Stimulated activated CD8-positive, alpha-beta memory T cell treated with anti-CD3 and anti-CD28 coated beads, Interleukin-7, amount 100 ng/mL, for 4 hours (primary cell): ENCODE results near the gene GPRIN3.

Experiments used
- DNase-seq, 2 donors: peaks; one replicate each; pipeline ENCODE4 v3.0.0-alpha.2; 2020; ENCODE audit warnings: low read depth in 2 of 2

GPRIN3 gene

DNA sequence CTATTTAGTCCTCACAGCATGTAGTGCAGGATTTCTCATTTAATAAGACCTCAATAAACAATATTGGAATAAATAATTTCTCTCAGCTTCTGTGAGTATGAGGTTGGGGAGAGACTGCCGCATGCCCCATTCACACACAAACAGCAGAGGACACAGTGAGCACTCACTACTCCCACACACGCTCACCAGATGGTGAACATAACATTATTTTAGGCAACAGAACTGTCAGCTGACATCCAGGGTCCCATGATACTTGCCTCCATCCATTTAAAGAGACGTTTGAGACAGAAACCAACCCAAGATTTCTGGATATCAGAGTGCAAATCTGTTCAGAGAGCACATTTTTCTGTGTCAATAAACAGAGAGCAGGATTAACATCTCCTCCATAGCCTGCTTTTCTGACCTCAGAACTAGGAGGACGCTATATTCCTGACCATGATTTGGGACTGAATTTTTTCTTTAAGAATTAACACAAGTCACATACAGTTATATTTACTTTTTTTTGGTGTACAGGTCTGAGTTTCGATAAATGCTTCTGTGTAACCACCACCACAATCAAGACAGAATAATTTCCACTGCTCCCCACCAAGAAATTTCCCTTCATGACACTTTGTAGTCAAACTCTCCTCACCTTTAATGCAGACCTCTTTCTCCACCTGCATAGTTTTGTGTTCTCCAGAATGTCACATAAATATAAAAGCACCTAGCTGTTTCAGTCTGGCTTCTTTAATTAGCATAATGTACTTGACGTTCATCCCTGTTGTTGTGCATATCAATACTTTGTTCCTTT is 16.7 kb downstream of the GPRIN3 start:
- DNase-seq = no peak

DNA sequence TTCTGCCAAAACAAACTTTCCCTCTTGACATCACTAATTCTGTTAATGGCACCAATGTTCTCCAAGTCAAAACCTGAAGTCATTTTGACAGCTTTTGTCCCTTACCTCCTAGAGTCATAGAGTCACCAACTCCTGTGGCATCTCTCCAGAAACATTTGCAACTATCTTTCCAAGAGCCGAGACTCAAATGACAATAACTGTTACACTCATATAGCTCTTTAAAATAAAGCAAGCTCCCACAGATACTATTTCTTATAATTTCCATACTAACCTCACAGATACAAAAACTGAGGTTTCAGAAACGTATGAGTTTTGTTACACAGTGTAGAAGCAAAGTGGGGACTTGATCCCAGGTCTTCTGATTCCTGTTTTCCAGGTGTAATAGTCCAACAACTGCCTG is 18.3 kb downstream of the GPRIN3 start:
- no peak for DNase-seq

- DNase-seq = no peak
These were observed 19.2 kb downstream of the GPRIN3 start for GRCh38 chr4:89288430-89288829.

DNA sequence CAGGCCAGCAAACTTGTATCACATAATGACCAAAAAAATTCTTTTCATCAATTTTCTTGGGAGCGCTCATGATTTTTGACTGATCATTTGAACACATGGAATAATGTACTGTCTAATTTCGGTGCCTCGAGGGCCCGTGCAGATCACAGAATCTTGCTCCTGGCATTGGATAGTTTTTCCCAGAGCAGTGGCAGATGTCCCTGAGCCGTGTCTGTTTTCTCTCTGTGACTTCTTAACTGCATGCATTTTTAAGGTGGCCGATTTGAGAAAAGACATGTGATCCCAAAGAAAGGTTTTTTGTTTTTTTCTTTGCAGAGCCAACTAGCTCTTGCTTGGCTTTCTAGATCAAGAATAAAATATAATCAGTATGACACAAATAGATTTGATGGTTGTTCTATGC is 19.7 kb downstream of the GPRIN3 start:
- DNase-seq = no peak

DNA sequence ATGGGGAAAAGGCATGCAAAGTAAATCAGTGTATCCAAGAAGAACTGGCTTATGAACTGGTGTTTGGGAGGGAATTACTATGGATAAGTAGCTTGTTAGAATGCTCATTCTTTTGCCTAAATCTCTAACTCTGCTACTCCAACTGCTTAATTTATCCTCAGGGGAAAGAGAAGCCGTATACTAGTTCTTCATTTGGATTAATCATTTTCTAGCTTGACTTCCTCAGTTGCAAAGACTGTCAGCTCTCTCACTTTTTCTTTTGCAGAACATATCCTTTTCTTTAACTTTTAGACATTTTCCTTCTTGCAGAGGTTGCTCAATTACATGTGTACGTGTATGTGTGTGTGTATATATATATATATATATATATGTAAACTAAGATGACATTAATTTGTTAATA is 21.9 kb downstream of the GPRIN3 start:
- DNase-seq = no peak

GRCh38 chr4:89284828-89285227 is 22.8 kb downstream of the GPRIN3 start:
- no peak for DNase-seq

- DNase-seq = no peak
These were observed 23.6 kb downstream of the GPRIN3 start for GRCh38 chr4:89284020-89284424.

GRCh38 chr4:89283226-89284009 is 24.2 kb downstream of the GPRIN3 start:
- no peak for DNase-seq

GRCh38 chr4:89279385-89279784 is 28.2 kb downstream of the GPRIN3 start:
- DNase-seq = no peak

GRCh38 chr4:89277412-89277811 is 30.2 kb downstream of the GPRIN3 start:
- DNase-seq = no peak

DNA sequence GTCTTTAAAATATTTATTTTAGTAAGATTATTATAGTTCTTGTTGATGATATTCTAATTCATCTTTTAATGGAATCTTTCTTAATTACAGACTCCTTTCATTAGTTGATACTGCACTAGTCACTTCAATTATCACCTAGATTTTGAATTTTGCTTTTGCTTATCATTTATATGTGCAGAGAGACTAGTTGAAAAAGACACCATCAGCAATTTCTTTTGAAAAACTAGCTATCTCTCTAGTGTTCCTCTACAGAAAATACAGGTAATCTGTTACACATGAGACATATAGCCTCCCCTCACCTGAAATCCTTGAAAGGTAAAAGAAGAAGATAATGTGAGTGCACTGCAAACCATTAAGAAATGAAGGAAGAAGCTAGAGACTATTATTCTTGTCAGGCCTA is 31.3 kb downstream of the GPRIN3 start:
- DNase-seq = no peak

GRCh38 chr4:89275587-89275986 is 32.0 kb downstream of the GPRIN3 start:
- DNase-seq = no peak

- DNase-seq = no peak
These were observed 33.9 kb downstream of the GPRIN3 start for GRCh38 chr4:89273741-89274141.

- DNase-seq = no peak
These were observed 36.8 kb downstream of the GPRIN3 start for GRCh38 chr4:89270792-89271191.

- DNase-seq = no peak
These were observed 38.4 kb downstream of the GPRIN3 start for GRCh38 chr4:89269121-89269666.

DNA sequence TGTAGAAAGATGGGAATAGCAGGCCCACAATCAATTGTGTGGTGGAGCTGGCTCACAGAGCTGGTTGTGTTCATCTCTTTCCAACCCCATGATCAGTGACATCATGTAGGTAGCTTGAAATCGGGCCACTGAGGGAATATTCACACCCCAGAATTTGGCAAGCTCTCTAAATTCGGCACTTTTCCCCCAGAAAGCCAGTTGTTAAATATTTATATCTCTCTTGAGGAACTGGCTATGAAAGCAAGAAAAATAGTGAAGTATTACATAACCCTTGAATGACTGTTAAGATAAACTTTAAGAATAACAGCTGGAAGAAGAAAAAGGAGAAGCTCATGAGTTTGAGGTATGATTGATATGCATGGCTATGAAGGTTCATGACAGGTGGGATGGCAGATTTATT is 38.9 kb downstream of the GPRIN3 start:
- no peak for DNase-seq

DNA sequence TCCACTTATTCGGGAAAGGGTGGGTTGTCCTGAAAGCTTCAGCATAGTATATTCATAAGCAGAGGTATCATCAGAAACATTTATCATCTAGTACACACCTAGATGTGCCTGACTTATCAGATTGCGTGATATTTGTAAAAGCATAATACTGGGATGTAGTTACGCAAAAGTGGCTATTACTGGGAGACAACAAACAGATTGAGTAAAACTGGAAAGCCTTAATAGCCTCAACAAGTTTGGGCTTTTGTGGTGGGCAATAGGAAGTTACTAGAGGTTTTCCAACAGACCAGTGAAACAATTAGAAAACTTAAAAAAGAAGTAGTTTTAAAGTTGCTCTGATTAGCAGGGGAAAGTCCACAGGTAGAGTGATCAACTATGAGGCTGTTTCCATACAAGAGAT is 39.8 kb downstream of the GPRIN3 start:
- DNase-seq = no peak

DNA sequence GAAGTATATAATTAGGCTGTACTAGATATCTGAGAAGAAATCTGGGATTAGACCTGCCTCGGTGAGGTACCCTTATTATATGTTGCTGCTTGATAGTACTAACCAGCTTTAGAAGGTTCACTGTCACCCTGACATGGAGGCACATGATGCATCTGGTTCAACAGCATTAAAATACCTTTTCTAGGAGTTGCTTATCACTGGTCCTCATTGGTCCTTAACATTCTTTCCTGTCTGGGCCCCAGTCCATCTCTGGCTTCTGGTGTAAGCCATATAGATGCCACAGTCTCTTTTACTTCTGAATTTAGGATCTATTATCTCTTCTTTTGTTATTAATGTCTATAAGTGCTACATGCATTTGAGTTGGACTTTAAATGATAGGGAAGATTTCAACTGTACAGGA is 40.2 kb downstream of the GPRIN3 start:
- DNase-seq = no peak

- no peak for DNase-seq
These were observed 41.5 kb downstream of the GPRIN3 start for GRCh38 chr4:89266128-89266527.

- no peak for DNase-seq
These were observed 44.3 kb downstream of the GPRIN3 start for GRCh38 chr4:89263265-89263664.

GRCh38 chr4:89259301-89260028 is 48.1 kb downstream of the GPRIN3 start:
- DNase-seq = no peak

DNA sequence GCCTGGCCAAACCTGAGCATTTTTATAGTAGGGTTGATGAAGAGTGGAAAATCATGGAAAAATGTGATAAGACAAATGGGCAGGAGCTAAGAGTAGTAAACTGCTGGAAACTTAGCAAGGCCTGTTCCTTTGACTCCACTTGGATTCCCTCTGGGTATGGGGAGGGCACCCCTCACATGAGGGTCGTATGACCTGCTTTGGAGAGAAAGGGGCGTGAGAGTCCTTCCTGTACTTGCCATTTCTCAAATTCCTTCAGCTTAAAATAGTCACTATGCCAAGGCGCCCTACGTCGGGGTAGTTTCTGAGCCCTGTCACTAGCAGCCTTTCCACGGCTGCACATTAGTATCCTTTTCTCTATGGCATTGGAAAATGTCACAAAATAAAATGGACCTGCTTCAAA is 49.1 kb downstream of the GPRIN3 start:
- no peak for DNase-seq
